NCI-H524 treated with DMSO at 0.1 percent for 48 hours (cell line): ENCODE measurements around the gene RCN2.

ENCODE experiments used
- DNase-seq: peaks from one replicate; lab custom pipeline; 2025; lab: John Stamatoyannopoulos, UW

RCN2 gene

DNA sequence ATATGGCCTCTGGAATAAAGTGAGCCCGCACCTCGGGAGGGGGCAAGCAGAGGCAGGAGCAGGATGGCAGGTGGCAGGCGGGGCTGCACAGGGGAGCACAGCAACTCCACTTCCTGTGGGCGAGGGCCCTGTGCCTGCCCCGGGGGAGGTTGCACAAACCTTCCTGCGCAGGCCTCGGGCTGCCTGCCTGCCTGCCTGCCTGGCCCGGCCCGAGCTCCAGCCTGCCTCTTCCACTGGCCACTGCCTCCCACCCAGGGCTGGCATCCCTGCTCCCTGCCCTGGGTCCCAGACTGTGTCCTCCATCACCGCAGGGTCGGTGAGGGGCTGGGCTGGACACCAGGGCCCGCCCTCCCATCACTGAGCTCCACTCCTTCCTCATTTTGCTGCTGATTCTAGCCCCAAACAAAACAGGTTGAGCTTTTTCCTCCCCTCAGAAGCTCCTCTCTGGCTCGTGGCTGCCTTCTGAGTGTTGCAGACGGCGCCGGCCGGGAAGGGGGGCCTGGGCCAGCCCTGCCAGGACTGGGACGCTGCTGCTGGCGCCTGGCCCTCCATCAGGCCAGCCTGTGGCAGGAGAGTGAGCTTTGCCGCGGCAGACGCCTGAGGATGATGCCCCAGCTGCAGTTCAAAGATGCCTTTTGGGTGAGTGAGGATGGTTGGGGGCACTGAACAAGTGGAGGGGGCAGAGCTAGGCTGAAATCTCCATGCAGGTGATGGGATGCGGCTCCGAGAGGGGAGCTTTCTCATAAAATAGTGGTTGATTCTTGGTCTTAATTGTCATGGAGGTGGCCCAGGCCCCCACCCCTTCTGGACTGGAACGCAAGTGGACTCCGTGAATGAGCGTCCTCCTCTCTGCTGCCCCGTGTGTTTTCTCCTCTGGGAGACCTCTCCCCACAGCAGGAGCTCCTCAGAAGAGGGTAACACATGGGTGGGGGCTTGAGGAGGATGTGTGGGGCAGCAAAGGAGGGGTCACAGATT lies 63.7 kb downstream of the RCN2 start, which contains the start of gene PSTPIP1:
Gene PSTPIP1, plus strand, starts transcription at position 156 of the 975 bp plus-strand sequence. Its CDS starts 448 bp downstream, at position 604.
- no peak for DNase-seq

- no peak for DNase-seq
These were observed 64.6 kb downstream of the RCN2 start for GRCh38 chr15:76996076-76996525.

- no peak for DNase-seq
These were observed 65.2 kb downstream of the RCN2 start for GRCh38 chr15:76996526-76997401.

- DNase-seq, result no peak
These were observed 67.2 kb downstream of the RCN2 start for GRCh38 chr15:76998663-76999285.

- DNase-seq, result no peak
These were observed 68.4 kb downstream of the RCN2 start for GRCh38 chr15:76999996-77000395.

GRCh38 chr15:77001351-77001750 lies 69.8 kb downstream of the RCN2 start:
- DNase-seq, result no peak

DNA sequence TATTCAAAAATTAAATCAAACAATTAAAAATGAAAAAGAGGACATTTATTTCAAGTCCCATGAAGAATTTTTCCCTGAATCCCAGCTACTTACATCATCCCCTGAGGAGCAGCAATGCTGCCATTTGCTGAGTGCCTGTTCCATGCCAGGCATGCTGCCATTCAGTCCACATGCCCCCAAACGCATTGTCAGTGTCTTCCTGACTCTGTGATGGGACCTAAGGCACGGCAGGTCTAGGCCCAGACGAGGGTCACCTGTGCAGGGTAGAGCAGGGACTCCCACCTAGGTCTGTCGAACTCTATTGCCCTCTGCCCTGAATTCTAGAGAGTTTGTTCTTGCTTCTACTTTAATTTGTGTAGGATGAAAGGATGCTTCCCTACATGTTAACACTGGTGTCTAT lies 70.4 kb downstream of the RCN2 start:
- no peak for DNase-seq

- no peak for DNase-seq
These were observed 70.9 kb downstream of the RCN2 start for GRCh38 chr15:77002436-77002835.

- DNase-seq, result no peak
These were observed 71.7 kb downstream of the RCN2 start for GRCh38 chr15:77002954-77003912.
